GM18517 (cell line): ENCODE measurements around the gene CC2D1A.
"Not testable (repeated sequence)": the region's sequence is repeated elsewhere in the genome, so short reads cannot be mapped to it uniquely, and the experiment has no call there.

Experiments
- ATAC-seq: cut with Tn5 transposase; IDR thresholded peaks from one replicate; pipeline ENCODE4 v1.9.1; 2021; ENCODE audit warnings: mild to moderate bottlenecking, moderate library complexity; ENCODE audit not compliant: unreplicated experiment

Gene CC2D1A

GRCh38 chr19:13959962-13960862, 54.2 kb downstream of the CC2D1A start:
- ATAC-seq = no peak

GRCh38 chr19:13960863-13961784, 55.1 kb downstream of the CC2D1A start:
- ATAC-seq = no peak

- ATAC-seq = no peak
These were observed 56.1 kb downstream of the CC2D1A start for GRCh38 chr19:13961826-13962698.

GRCh38 chr19:13962699-13963602, 57.0 kb downstream of the CC2D1A start:
- ATAC-seq = no peak

- ATAC-seq = no peak
These were observed 57.7 kb downstream of the CC2D1A start for GRCh38 chr19:13963603-13964105.

- ATAC-seq = no peak
These were observed 58.8 kb downstream of the CC2D1A start for GRCh38 chr19:13964776-13965175.

- ATAC-seq = no peak
These were observed 59.4 kb downstream of the CC2D1A start for GRCh38 chr19:13965377-13965896.

- no peak for ATAC-seq
These were observed 60.1 kb downstream of the CC2D1A start for GRCh38 chr19:13965926-13966683.

- no peak for ATAC-seq
These were observed 60.7 kb downstream of the CC2D1A start for GRCh38 chr19:13966684-13967128.

- not testable (repeated sequence) for ATAC-seq
These were observed 61.2 kb downstream of the CC2D1A start for GRCh38 chr19:13967206-13967605.

- ATAC-seq = no peak
These were observed 62.5 kb downstream of the CC2D1A start for GRCh38 chr19:13968383-13968935.

- ATAC-seq = no peak
These were observed 63.0 kb downstream of the CC2D1A start for GRCh38 chr19:13968999-13969398.

GRCh38 chr19:13969897-13970296, 63.9 kb downstream of the CC2D1A start:
- ATAC-seq = no peak

- ATAC-seq = not testable (repeated sequence)
These were observed 65.9 kb downstream of the CC2D1A start for GRCh38 chr19:13971868-13972267.

- ATAC-seq = no peak
These were observed 66.6 kb downstream of the CC2D1A start for GRCh38 chr19:13972368-13973155.

GRCh38 chr19:13973479-13973878, 67.5 kb downstream of the CC2D1A start:
- ATAC-seq = not testable (repeated sequence)

GRCh38 chr19:13974073-13974472, 68.1 kb downstream of the CC2D1A start:
- ATAC-seq = no peak
